Activated naive CD4-positive, alpha-beta T cell treated with Interleukin-2 at 50 U/mL for 16 hours (primary cell): ENCODE results near the gene PTPRD.
"Not testable (repeated sequence)": the region's sequence is repeated elsewhere in the genome, so short reads cannot be mapped to it uniquely, and the experiment has no call there.

Source experiments
- DNase-seq: peaks from one replicate; pipeline ENCODE4 v3.0.0-alpha.2; 2020

The PTPRD gene

DNA sequence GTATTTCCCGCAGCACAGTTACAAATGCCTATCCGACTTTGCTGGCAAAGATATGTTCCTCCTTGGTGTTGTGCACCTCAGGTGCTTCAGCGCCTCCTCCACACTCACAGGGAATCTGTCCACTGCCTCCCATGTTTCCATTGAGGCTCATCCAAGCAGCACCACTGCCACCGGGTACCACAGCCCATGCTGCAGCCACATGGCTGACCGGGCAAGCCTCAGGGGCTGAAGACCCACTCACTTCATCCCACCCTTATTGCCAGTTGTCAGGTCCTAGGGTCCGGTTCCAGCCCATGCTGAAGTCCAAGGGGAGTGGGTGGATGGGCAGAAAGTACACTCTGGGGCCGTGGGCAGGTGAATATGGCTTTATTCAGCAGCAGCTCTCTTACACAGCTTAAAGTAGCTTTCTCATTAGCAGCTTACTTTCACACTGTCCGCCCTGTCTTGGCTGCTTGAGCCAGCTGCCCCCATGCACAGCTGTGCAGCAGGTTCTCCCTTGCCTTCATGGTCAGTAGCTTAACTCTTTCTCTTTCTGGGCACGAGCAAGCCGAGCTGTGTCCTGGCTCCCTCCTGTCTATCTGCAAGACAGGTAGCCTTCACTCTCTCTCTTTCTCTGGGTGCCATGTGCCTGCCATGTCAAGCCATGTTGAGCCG is 1052.3 kb downstream of the PTPRD start:
- DNase-seq: no peak

DNA sequence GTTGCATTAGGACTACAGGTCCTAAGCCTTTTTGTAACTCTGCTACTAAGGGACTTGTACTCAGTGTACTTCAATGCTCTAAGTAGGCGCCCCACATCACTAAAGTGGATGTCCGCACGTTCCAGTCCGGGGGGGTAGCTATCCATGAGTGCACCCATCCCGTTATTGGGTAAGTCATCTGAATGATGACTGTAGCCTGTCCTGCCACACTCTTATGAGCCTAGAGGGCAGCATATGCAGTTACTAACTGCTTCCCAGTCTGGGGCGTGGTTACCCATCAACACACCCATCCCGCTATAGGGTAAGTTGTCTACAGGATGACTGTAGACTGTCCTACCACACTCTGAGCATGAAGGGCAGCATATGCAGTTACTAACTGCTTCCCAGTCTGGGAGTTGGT is 1053.9 kb downstream of the PTPRD start:
- DNase-seq: no peak

DNA sequence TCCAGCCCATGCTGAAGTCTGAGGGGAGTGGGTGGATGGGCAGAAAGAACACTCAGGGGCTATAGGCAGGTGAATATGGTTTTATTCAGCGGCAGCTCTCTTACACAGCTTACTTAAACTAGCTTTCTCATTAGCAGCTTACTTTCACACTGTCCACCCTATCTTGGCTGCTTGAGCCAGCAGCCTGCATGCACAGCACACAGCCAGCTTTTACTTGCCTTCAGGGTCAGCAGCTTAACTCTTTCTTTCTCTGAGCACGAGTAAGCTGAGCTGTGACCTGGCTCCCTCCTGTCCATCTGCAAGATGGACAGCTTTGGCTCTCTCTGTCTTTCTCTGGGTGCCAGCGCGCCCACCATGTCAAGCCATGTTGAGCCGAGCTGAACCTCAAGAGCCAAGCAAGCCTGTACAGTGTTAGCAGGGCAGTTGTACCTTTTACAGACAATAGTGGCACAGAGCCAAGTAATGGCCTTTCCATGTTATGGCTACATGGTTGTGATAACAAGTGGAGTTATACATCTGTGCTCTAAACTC is 1054.9 kb downstream of the PTPRD start:
- DNase-seq: no peak

DNA sequence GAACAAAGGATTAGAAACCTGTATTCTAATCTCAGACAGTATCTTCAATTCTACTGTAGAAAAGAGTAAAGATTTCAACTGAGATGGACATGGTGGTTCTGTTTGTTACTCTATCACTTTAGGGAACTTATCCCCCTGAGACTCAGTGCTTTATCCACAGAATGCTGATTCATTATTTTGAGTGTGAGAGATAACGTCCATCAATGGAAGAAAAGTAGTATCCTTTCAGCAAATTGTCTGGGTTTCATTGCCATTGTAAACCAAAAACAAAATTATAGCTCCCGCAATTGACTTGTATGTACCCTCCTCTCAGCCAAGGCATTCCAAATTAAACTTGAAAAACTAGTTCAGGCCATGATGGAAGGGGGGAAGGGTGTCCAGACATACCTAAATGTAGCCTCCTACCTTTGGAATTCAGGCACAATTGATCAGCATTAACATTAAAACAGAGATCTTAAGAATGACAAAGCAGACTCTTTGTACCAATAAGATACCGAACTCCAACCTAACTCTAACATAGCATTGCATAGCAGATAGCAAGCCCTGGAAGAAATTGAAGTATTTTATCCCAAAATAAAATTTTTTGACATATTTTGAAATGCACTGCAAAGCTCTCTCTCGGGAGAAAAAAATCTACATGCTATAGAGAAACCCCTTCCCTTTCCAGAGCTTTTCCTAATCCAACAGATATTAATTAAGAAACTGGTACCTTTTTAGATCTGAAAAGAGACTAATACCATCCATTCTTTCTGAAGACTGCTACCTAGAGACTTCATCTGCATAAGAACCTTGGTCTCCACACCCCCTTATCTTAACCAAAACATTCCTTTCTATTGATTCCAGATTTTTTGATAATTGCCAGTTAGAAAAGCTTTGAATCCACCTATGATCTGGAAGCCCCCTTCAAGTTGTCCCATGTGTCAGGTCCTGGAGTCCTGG is 1055.7 kb downstream of the PTPRD start:
- no peak for DNase-seq

DNA sequence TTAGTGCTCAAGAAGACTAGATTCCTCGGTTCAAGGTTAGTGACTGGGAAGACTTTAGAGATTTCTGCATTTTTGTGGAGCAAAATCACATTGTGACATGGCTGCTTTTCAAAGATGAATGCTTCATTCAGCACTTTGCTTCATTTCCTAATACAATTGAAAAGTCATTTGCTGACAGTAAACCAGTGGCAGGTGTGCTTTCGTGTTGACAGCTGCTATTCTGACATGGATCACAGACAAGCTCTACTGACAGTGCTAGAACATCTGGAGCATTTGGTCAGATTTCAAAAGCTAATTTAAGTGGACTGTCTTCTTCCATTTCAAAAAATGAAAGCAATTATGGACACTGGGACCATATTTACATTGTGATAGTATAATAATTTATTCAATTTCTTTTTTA is 1060.1 kb downstream of the PTPRD start:
- DNase-seq: no peak

DNA sequence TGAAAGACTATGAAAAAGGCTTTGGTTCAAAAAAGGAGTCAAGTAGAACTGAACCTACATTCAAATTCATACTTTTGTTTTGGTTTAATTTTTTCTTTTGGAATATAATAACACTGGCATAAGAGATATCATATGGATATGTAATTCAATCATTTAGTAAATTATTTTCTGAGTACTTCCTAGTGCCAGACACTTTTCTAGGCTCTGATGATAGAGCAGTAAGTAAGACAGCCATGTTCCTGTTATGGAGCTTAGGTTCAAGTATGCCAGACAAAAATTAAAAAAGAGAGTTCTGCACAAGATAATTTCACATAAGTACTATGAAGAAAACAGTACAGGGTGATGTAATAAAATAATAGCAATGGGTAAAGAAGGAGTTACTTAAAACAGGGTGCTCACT is 1074.0 kb downstream of the PTPRD start:
- no peak for DNase-seq

DNA sequence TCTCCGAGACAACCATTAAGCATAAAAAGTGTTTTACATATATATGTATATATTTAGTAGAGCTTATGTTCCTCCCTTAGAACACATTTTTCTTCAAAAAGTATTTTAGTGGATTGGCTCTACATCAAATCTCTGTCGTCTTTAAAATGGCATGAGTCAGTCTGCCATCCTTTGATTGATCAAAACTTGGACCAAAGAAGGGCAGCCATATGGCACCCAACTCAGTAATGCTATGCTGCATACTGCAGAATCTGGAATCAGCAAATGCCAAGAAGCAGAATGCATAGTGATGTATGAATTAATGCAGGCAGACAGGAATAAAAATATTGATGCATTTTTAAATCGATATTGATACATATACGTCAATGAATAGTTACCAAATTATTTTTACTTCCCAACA is 1074.4 kb downstream of the PTPRD start:
- no peak for DNase-seq

DNA sequence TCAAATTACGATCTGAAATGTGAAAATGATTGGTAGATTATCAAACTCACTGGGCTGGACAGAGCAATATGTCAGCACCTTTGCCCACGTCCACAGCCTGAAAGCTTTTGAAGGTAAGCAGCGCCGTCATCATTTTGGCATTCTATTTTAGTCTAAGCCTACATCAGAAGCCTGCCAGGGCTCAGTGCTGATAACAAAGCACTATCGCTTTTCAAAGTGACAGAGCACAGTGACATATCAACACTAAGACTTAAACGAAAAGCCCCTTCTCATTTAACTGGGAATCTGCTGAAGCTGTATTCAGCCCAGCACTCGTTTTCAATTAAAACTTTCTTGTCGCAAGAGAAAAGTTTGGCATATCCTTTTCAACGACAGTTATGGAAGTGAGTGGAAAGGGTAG is 1076.3 kb downstream of the PTPRD start:
- no peak for DNase-seq

DNA sequence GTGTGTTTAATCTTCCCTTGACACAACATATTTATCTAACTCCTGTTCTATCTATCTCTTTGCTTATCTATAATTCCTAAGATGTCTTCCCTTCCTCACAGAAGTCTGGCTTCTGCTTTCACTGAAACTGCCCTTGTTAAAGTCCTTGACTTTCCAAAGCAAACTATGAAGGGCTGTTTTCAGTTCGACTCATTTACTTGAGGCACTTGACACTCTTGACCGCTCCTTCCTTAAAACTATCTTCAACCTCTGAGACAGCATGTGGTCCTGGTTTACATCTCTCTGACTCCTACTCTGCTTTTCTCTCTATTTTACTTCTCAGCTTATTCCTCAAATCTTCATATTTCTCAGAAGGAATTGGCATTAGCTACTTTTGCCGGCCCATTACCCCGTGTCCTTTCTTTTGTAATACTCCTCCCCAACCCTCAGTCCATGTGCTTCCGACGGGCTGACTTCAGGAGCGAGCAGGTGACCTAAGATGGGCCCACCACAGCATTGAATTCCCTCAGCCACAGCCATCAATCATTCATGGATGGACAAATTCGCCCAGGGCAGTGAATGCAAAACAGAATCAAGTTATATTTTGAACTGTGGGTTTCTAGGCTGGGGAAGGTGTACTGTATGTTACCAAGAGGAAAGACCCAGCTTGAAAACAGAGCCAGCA is 1089.2 kb downstream of the PTPRD start:
- no peak for DNase-seq

DNA sequence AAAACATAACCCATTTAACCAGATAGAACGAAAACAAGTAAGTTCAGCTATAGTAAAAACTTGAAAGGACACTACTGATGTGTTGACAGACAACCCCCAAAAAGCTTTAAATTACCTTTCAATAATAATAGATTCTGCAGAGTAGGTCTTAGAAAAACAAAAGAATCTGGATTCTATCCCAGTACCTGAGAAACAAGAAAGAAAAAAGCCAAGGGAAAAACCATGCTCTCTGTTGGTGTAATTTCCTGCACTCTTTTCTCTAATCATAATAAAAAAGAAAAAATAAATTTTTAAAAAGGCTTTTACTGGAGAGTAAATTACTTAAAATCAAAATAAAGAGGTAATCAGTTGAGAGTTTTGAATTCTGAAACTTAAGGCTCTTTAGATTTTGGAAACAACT is 1090.4 kb downstream of the PTPRD start:
- DNase-seq: no peak

DNA sequence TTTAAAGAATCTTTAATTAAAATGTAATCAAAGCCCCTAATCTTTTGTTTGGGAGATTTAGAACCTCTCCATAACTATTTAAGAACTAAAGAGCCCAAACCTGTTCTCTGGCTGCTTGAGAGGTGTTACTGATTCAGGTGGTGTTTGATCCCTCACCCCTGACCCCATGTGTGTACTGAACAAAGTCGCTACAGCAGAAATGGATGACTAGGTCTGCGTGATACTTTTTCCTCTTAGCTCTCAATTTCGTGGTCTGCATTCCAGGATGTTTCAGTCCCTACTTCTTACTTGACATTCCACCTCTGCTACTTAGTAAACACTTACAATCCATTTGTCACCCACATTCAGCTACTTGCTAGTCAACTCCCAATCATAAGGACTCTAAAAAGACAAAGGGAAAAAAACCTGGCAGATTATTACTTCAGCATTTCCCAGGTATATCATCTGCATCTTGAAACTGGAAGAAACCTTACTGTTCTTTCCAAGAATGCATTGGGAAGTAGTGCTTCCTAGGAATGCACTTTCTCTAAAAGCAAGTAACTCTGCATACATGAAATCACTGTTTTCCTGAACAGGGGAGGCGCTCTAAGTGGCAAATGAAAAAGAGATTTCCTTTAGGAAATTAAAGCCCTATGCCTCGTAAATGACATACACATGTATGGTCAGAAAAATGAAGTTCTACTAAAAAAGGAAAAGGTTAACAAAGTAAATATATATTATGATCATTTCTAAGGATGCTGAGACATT is 1091.6 kb downstream of the PTPRD start:
- no peak for DNase-seq

DNA sequence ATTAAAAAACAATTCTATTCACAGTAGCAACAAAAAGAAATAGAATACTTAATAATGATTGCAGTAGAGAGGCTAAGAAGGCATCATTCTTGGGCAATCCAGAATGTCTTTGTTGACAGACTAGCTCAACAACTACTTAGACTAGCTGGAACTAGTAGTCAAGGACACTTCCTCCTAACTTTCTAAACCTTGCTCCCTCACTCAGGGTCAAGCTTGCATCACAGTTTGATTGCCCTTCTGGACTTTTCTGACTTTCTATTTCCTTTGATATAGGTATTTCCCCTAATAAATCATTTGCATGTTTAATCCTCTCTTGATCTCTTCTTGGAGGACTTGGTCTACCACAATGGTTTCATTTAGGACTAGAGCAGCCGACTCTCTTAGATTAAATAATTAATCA is 1107.9 kb downstream of the PTPRD start:
- DNase-seq: no peak

DNA sequence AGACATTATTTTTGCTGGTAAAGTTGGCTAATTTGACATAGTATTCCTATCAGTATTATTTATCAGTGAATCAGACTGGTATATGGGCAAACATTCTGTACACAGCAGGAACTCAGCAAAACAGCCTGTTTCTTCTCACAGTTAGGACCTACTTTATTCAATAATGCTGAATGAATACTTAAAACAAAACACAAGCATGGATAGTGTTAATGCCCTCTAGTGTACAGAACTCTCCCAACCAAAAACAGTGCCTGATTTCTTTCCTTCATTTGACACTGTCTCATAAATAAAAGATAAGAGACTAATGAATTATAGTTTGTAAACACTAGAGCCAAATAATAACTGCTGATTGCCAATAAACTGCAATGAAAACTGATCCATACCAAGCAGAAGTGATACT is 1113.3 kb downstream of the PTPRD start:
- no peak for DNase-seq

DNA sequence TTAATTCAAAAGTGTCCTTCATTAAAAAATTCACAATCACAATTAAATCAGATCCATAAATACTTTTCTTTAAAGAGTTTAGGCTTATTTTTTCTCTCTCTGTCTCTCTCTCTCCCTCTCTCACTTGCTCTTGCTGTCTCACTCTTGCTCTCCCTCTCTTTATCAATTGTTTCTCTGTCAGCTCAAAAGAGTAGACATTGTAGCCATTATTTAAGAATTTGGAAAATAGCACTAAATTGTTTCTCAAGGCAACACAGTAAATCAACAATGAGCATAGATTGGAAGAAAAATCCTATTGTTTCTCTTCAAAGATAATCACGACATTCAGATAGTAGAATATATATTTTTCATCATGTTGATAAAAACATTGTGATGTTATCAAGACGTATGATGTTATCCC is 1114.0 kb downstream of the PTPRD start:
- no peak for DNase-seq

DNA sequence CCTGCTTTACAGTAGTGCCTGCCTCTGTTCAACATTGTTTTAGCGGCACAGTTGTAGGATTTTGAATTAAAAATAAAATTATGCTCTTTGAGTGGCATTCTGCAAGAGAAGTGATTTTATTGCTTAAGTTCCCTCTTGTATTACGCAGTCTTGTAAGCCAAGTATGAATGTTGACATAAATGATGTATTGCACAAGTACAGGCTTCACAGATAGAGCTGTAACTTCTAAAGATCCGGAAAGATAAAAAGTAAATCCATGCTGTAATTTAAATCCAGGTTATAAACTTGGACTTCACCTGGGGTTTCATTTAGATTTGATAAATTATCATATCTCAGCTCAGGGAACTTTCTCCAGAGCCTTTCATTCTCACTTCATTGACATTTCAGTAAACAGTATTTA is 1114.7 kb downstream of the PTPRD start:
- DNase-seq: no peak

DNA sequence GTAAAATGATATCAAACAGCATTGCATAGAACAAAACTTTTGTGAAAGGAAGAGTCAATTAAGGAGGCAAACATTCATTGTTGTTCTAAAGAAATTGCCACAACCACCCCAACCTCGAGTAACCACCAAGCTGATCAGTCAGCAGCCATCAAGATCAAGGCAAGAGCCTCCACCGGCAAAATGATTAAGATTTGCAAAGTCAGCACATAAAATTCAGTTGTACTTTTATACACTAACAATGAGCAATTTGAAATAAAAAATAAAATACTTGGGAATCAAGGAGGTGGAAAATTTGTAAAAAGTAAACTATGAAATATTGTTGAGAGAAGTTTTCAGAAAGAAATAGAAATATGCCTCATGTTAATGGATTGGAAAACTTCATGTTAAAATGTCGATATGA is 1118.5 kb downstream of the PTPRD start:
- no peak for DNase-seq

DNA sequence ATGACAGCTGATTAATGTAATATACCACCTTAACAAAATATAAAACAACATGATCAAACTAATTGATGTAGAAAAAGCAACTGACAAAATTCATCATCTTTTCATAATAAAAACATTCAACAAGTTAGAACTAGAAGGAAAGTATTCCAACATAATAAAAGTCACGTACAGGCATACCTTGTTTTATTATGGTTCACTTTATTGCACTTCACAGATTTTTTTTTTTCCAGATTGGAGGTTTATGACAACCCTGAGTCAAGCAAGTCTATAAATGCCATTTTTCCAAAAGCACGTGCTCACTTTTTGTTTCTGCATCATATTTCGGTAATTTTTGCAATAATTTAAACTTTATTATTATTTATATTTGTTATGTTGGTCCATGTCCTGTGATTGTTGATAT is 1120.3 kb downstream of the PTPRD start:
- DNase-seq: no peak

DNA sequence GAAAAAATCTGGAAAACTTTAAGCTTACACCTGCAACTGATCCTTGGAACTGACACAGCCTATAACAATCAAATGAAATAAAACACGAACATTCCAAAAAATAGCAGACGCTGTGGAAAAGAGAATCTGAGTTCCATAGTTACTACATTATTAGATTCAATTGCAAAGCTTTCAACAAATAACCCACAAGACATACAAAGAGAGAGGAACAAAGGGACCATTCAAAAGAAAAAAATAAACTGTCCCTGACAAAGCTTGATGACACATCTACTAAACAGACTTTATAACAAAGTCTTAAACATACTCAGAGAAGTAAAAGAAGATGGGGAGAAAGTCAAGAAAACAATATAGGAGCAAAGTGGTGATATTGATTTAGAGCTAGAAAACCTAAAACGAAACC is 1123.6 kb downstream of the PTPRD start:
- DNase-seq: no peak

DNA sequence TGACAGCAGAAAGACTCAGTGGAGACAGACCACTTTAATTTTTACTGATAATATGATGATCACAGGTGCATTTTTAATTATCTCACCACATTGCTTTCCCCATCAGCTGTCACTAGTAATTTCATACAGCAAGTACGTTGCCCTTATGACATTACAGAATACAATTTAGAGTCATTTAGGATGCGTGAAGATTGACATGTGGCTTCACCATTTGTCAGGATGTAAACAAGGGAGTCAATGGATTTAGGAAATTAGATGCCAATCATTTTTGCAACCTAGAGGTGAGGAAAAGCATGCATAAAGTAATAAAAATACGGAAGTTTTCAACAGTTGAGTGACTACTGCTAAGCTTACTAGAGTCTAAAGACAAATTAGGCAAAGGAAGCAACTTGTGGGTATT is 1129.6 kb downstream of the PTPRD start:
- DNase-seq: no peak

DNA sequence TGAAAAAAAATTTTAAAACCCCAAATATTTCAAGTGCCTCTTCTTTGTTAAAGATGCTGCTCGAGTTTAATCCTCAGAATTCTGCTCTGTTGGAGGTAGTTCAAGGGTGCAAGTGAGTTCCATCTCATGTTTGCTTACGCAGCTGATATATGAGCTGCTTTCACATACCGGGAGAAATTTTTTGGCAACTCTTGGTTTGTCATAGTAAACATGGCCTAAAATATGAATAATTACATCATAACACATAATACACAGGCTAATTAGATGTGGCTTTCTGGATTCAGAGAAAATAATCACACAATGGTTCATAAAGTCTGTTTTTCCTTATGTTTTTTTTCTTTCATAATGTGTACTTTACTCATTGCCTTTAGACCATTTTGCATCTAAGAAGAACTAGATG is 1134.1 kb downstream of the PTPRD start:
- DNase-seq: no peak

DNA sequence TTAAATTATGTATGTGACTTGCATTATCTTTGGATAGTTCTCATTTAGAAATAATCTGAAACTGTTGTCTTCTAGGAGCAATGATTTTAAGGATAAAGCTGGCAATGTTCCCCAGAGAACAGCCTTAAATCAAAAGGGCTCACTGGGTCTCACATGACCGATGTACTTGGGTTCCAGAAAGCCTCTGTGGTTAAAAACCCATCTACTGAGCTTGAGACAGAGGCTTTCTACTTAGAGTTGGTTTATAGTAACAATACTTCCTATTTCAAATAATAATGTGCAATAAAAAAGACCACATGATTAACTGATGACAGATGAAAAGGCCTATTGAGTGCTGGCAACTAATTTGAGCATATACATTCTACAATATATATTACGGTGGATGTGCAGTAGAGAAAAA is 1143.5 kb downstream of the PTPRD start:
- DNase-seq: no peak

DNA sequence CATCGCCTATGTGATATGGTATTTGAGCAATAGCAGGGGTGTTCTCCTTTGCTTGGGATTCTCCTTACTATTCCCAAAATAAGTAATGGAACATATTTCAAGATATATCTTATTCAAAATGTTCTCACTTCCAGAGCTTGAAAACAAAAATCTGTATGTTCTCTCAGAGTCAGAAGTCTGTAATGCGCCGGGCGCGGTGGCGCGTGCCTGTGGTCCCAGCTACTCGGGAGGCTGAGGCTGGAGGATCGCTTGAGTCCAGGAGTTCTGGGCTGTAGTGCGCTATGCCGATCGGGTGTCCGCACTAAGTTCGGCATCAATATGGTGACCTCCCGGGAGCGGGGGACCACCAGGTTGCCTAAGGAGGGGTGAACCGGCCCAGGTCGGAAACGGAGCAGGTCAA is 1170.9 kb downstream of the PTPRD start:
- DNase-seq: not testable (repeated sequence)

DNA sequence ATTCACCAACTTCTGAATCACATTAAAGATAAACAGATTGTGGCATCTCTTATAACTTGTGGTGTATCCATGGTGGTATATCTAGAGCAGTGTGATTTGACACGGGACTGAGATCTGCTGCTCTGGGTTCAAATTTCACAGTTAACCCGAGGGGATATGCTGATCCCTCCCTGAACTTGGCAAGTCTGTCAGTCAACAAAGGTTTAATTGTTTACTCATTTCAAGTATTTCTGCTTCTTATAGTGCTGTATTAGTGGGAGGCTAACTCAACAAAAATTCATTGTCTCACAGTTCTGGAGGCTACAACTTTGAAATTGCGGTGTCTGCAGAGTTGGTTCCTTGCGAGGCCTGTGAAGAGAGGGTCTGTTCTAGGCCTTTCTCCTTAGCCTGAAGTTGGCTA is 1175.2 kb downstream of the PTPRD start:
- no peak for DNase-seq
